ENCODE results near the gene FN3K.

The FN3K gene

GRCh38 chr17:82794781-82795482 is 59.5 kb downstream of the FN3K start:
- no peak for DNase-seq (ENCODE audit: extremely low spot score)
- ChIA-PET CTCF (interaction anchor here (0.7 to 1.6 kb wide), 3 partner anchors 14 to 23 kb away, joined by 3 to 7 read pairs (median 4); no protein-coding TSS in a partner anchor), POLR2A (no interaction called here)
- TF ChIP-seq CTCF (IDR thresholded peaks at IDR 0.05; ENCODE audit: control extremely low read depth, extremely low read depth, low read depth, missing control alignments): no peak

- ChIA-PET POLR2A (no interaction called here), CTCF (no interaction called here)
- no peak for DNase-seq (ENCODE audit: extremely low spot score)
- no peak for TF ChIP-seq CTCF (IDR thresholded peaks at IDR 0.05; ENCODE audit: control extremely low read depth, extremely low read depth, low read depth, missing control alignments)
Measured at GRCh38 chr17:82795615-82796014, 60.2 kb downstream of the FN3K start.

DNA sequence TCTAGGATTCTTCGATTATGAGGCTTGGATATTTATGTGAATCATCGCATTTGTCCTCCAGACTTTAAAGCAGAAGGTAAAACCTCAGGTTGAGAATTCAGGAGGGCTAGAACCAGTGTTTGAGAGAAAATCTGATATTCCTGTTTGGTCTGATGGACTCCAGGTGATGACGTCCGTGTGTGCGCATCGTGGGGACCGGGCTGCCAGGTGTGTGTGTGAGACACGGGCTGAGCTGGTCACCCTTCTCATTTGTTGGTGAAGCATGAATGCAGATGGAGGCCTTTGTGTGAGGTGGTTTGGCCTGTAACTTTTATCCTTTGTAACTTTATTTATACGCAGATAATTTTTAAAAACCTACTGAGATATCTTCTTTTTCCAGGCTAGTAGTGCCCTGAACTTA is 61.6 kb downstream of the FN3K start:
- ChIA-PET POLR2A (no interaction called here), CTCF (no interaction called here)
- DNase-seq (ENCODE audit: extremely low spot score): no peak
- TF ChIP-seq CTCF (IDR thresholded peaks at IDR 0.05; ENCODE audit: control extremely low read depth, extremely low read depth, low read depth, missing control alignments): no peak

GRCh38 chr17:82798752-82799151 is 63.3 kb downstream of the FN3K start:
- CTCF ChIA-PET: interaction anchor here (1.4 kb wide), 1 partner anchor 122 kb away, joined by 3 read pairs; no protein-coding TSS in a partner anchor
- TF ChIP-seq CTCF (IDR thresholded peaks at IDR 0.05; ENCODE audit: control extremely low read depth, extremely low read depth, low read depth, missing control alignments): no peak
- POLR2A ChIA-PET: no interaction called here
- DNase-seq (ENCODE audit: extremely low spot score): no peak

DNA sequence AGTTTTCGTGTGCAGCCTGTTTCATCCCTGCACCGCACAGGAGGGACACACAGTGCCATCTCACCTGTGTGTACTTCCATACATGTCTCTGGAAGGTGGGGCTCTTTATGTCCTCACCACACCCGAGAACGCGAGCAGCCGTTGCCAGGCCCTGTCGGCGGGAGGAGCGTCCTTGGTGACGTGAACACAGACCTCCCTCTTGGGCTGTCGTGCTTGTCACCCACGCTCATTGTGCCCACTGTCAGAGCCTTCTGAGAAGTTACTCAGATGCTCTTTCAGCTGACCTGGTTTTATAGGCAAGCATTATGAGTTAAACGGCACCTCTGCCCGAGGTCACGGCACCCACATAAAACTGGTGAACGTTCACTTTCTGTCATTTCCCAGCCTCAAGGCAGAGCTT is 64.2 kb downstream of the FN3K start:
- ChIA-PET CTCF (no interaction called here), POLR2A (no interaction called here)
- DNase-seq (ENCODE audit: extremely low spot score): no peak
- no peak for TF ChIP-seq CTCF (IDR thresholded peaks at IDR 0.05; ENCODE audit: control extremely low read depth, extremely low read depth, low read depth, missing control alignments)
